ENCODE results near the gene ANO10. TPM values are rescaled to one million over a fixed set of nuclear protein-coding genes. Genes with fewer than 3 reads are reported as not detected.

The ANO10 gene
- total and polyA plus RNA-seq, 2 donors (not counting 3 experiments of a cell fraction or from before 2014, with no cell fraction given) = 28.4 to 45.8 TPM

- H3K4me2 ChIP-seq (ENCODE audit: insufficient read depth, low read length) = no peak overlapping the region
- H3K9me1 ChIP-seq (replicated peaks; ENCODE audit: control insufficient read depth, extremely low read depth, insufficient read depth, low read length) = no peaks in the 10 kb centered on the region
- peaks cover 6% of the 10 kb centered on the region for H3K79me2 ChIP-seq (ENCODE audit: control insufficient read depth, insufficient read depth, low read length)
- H3K9ac ChIP-seq (replicated peaks; ENCODE audit: extremely low read depth, insufficient read depth, low read length) = peak overlapping the region; percentile 46
- peak overlapping the region; percentile 70 for H2AFZ ChIP-seq (ENCODE audit: low read depth, low read length)
- FAIRE-seq = peak; percentile 62
- ChIA-PET POLR2A (interaction anchor here (0.9 to 2.3 kb wide), 5 partner anchors 109 to 280 kb away, joined by 3 to 7 read pairs (median 4); no protein-coding TSS in a partner anchor), CTCF (interaction anchor here (0.5 to 4.9 kb wide), 73 partner anchors 8 to 695 kb away, joined by 3 to 63 read pairs (median 5); partner anchors contain the start of genes ANO10 and SNRK)
- peak; percentile 67 for DNase-seq (ENCODE audit: low read depth, low spot score)
- H3K9me3 ChIP-seq (replicated peaks; ENCODE audit: control insufficient read depth, insufficient read depth, low read length) = no peaks in the 10 kb centered on the region
- no peak overlapping the region for H3K4me3 ChIP-seq (replicated peaks in 1 of 3; ENCODE audit: insufficient read depth in 1 of 3, low read depth in 1 of 3, low read length in 3 of 3)
- H4K20me1 ChIP-seq (replicated peaks; ENCODE audit: control insufficient read depth, extremely low read depth, insufficient read depth, low read length) = no peaks in the 10 kb centered on the region
- H3K27me3 ChIP-seq (ENCODE audit: control insufficient read depth in 2 of 2, insufficient read depth in 2 of 2, low read length in 2 of 2) = no peaks in the 10 kb centered on the region
- dilution Hi-C loops (cut with MboI; ENCODE audit: extremely low pct_ligation_motif_present, low sequenced_read_pairs) (no loop called here), intact Hi-C loops (cut with micrococcal nuclease) (loop anchor here (1.0 to 5.0 kb wide), 7 partner anchors 109 to 694 kb away; no protein-coding TSS in a partner anchor)
- H3K27ac ChIP-seq (ENCODE audit: insufficient read depth, low read depth, low read length) = peak overlapping the region; percentile 58
- peaks cover 39% of the 10 kb centered on the region for H3K4me1 ChIP-seq (ENCODE audit: control insufficient read depth, extremely low read depth, insufficient read depth, low read length)
- H3K36me3 ChIP-seq (ENCODE audit: control insufficient read depth in 2 of 2, extremely low read depth in 1 of 2, insufficient read depth in 2 of 2, low read length in 2 of 2) = no peaks in the 10 kb centered on the region
- BruUV-seq (replicated peaks) = no TSS peak
- TF ChIP-seq MAX (IDR thresholded peaks at IDR 0.05; ENCODE audit: insufficient read depth, insufficient read length) (no peak), JUN (IDR thresholded peaks at IDR 0.05; ENCODE audit: borderline replicate concordance, insufficient read depth, insufficient read length, low read depth) (no peak), CTCF (IDR thresholded peaks at IDR 0.05; ENCODE audit: extremely low read depth in 1 of 2, insufficient read depth in 1 of 2, low read depth in 1 of 2, low read length in 2 of 2) (peak; percentile 20 to 33)
These were observed 118.6 kb downstream of the ANO10 start for GRCh38 chr3:43503067-43503728.

- Histone ChIP-seq H3K4me3 (replicated peaks in 1 of 3; ENCODE audit: insufficient read depth in 1 of 3, low read depth in 1 of 3, low read length in 3 of 3) (no peak overlapping the region), H3K9ac (replicated peaks; ENCODE audit: extremely low read depth, insufficient read depth, low read length) (no peak overlapping the region), H3K9me3 (replicated peaks; ENCODE audit: control insufficient read depth, insufficient read depth, low read length) (no peaks in the 10 kb centered on the region), H3K27me3 (ENCODE audit: control insufficient read depth in 2 of 2, insufficient read depth in 2 of 2, low read length in 2 of 2) (no peaks in the 10 kb centered on the region), H3K27ac (ENCODE audit: insufficient read depth, low read depth, low read length) (peak overlapping the region; percentile 91), H3K36me3 (ENCODE audit: control insufficient read depth in 2 of 2, extremely low read depth in 1 of 2, insufficient read depth in 2 of 2, low read length in 2 of 2) (no peaks in the 10 kb centered on the region), H4K20me1 (replicated peaks; ENCODE audit: control insufficient read depth, extremely low read depth, insufficient read depth, low read length) (no peaks in the 10 kb centered on the region), H3K4me1 (ENCODE audit: control insufficient read depth, extremely low read depth, insufficient read depth, low read length) (peaks cover 62% of the 10 kb centered on the region), H2AFZ (ENCODE audit: low read depth, low read length) (no peak overlapping the region), H3K79me2 (ENCODE audit: control insufficient read depth, insufficient read depth, low read length) (peaks cover 6% of the 10 kb centered on the region), H3K4me2 (ENCODE audit: insufficient read depth, low read length) (peak overlapping the region; percentile 42), H3K9me1 (replicated peaks; ENCODE audit: control insufficient read depth, extremely low read depth, insufficient read depth, low read length) (no peaks in the 10 kb centered on the region)
- ChIA-PET POLR2A (no interaction called here), CTCF (no interaction called here)
- peak; percentile 76 for FAIRE-seq
- TF ChIP-seq FOS (IDR thresholded peaks at IDR 0.05; ENCODE audit: borderline replicate concordance, insufficient read depth, low read length) (no peak), MAX (IDR thresholded peaks at IDR 0.05; ENCODE audit: insufficient read depth, insufficient read length) (no peak), POLR2AphosphoS5 (IDR thresholded peaks at IDR 0.05; ENCODE audit: insufficient read depth, low read depth, low read length) (no peak), GATA2 (IDR thresholded peaks at IDR 0.05; ENCODE audit: insufficient read depth, insufficient read length, low read depth, low read length) (no peak), EZH2 (IDR thresholded peaks at IDR 0.05; ENCODE audit: borderline replicate concordance, low read depth, low read length, severe bottlenecking) (no peak), POLR2A (IDR thresholded peaks at IDR 0.05; ENCODE audit: low read depth, low read length) (no peak), CTCF (IDR thresholded peaks at IDR 0.05; ENCODE audit: extremely low read depth in 1 of 2, insufficient read depth in 1 of 2, low read depth in 1 of 2, low read length in 2 of 2) (no peak), MYC (IDR thresholded peaks at IDR 0.05; ENCODE audit: low read depth, low read length) (no peak), JUN (IDR thresholded peaks at IDR 0.05; ENCODE audit: borderline replicate concordance, insufficient read depth, insufficient read length, low read depth) (no peak)
- intact Hi-C loops (cut with micrococcal nuclease) = loop anchor here (5.0 kb wide), 1 partner anchor 322 kb away; no protein-coding TSS in a partner anchor
- no TSS peak for BruUV-seq (replicated peaks)
- peak; percentile 31 for DNase-seq (ENCODE audit: low read depth, low spot score)
- dilution Hi-C loops (cut with MboI; ENCODE audit: extremely low pct_ligation_motif_present, low sequenced_read_pairs) = no loop called here
These were observed 122.6 kb downstream of the ANO10 start for GRCh38 chr3:43499256-43499655.
